Right atrium auricular region (tissue), 2 donors: ENCODE measurements around the gene GRN. TPM values are rescaled to one million over a fixed set of nuclear protein-coding genes. Genes with fewer than 3 reads are reported as not detected.
"Not testable (repeated sequence)": the region's sequence is repeated elsewhere in the genome, so short reads cannot be mapped to it uniquely, and the experiment has no call there.

Experiments used
- DNase-seq: peaks from one replicate; pipeline ENCODE4 v3.0.0-alpha.2; 2019; ENCODE audit warnings: low spot score
- H3K27ac ChIP-seq, 2 donors: fragments of 200-600 bp; sonication (generic); 1 replicate in 1 of 2; 2 replicates in 1 of 2; pipeline ENCODE4 v1.5.1; 2016 to 2019
- H3K27me3 ChIP-seq, 2 donors: fragments of 200-600 bp; sonication (generic); one replicate each; pipeline versions ENCODE4 v1.5.1 to v1.6.0; 2017 to 2019
- H3K36me3 ChIP-seq: fragments of 200-600 bp; sonication (generic); one replicate; pipeline ENCODE4 v1.5.1; 2016
- H3K4me1 ChIP-seq, 2 donors: fragments of 200-600 bp; sonication (generic); one replicate each; pipeline versions ENCODE4 v1.5.1 to v1.6.0; 2017 to 2019
- H3K4me3 ChIP-seq, 2 donors: fragments of 200-600 bp; sonication (generic); 1 replicate in 1 of 2; 2 replicates in 1 of 2; pipeline ENCODE4 v1.5.1; 2017 to 2019; ENCODE audit warnings: mild to moderate bottlenecking in 1 of 2, moderate library complexity in 1 of 2
- H3K9me3 ChIP-seq, 2 donors: fragments of 200-600 bp; sonication (generic); one replicate each; pipeline ENCODE4 v1.5.1; 2019
- total RNA-seq, 2 donors: library from RNA; depleted of rRNA; stranded (reverse); fragments of >200 nt; gene quantifications; one replicate each; pipeline ENCODE4 v1.1.0, GENCODE V29; 2016
- TF ChIP-seq, protein P1 (sequence below), 2 donors: fragments of 200-600 bp; sonication (generic); IDR thresholded peaks; one replicate each; pipeline ENCODE4 v1.5.1; 2019; ENCODE audit warnings: antibody characterized with exemption in 2 of 2

The GRN gene
- total RNA-seq, 2 donors from 2014 or later = 258 to 290 TPM

DNA sequence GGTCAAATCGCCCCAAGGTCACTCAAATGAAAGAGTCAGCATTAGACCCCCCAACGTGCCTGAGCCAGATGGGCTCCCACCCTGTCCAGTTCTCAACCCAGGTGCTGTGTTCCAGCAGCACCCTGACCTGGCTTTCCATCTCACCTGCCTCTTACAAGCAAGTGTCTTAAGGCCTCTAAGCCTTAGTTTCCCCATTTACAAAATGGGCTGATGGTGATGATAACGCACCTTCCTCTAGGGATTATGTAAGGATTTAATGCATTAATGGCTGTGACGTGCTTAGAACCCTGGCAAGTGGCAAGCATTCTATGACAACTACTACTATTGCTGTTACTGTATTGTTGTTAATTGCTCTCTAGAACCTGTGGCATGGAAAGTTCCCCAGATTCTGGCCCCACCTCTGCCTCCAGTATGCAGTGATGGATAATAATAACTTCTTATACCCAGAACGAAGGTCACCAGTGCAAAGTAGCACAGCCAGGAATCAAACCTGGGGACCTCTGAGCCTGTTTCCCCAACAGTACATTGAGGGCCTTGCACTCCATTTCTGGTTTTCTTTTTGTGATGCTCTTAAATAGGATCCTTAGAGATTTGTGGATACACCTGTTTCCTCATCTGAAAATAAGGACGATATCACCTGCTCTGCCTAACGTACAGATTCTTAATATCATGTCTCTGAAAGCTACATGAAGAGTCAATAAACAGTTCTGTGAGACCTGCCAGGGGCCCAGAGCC lies 17.2 kb upstream of the GRN start:
- Histone ChIP-seq H3K36me3 (no peaks in the 10 kb centered on the region), H3K4me1 (peaks cover 0 to 35% of the 10 kb centered on the region in 2 donors), H3K27ac (peak overlapping the region; percentile 92 to 99), H3K9me3 (no peaks in the 10 kb centered on the region), H3K4me3 (no peak overlapping the region), H3K27me3 (no peaks in the 10 kb centered on the region)
- TF ChIP-seq, protein P1, sequence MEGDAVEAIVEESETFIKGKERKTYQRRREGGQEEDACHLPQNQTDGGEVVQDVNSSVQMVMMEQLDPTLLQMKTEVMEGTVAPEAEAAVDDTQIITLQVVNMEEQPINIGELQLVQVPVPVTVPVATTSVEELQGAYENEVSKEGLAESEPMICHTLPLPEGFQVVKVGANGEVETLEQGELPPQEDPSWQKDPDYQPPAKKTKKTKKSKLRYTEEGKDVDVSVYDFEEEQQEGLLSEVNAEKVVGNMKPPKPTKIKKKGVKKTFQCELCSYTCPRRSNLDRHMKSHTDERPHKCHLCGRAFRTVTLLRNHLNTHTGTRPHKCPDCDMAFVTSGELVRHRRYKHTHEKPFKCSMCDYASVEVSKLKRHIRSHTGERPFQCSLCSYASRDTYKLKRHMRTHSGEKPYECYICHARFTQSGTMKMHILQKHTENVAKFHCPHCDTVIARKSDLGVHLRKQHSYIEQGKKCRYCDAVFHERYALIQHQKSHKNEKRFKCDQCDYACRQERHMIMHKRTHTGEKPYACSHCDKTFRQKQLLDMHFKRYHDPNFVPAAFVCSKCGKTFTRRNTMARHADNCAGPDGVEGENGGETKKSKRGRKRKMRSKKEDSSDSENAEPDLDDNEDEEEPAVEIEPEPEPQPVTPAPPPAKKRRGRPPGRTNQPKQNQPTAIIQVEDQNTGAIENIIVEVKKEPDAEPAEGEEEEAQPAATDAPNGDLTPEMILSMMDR (IDR thresholded peaks at IDR 0.05) = no peak
- no peak for DNase-seq

DNA sequence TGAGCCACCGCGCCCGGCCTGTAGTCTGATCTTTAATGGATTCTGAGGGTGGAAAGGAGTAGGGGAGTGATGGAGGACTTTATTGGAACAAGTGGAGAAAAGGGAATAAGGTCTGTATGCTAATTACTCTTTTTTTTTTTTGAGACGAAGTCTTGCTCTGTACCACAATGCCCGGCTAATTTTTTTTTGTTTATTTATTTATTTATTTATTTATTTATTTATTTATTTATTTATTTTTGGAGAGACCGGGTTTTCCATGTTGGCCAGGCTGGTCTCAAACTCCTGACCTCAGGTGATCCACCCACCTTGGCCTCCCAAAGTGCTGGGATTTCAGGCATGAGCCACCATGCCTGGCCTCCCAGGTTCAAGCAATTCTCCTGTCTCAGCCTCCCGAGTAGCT lies 15.6 kb upstream of the GRN start:
- H3K4me3 ChIP-seq, H3K36me3 ChIP-seq, H3K27me3 ChIP-seq, H3K27ac ChIP-seq, H3K9me3 ChIP-seq, DNase-seq: not testable (repeated sequence)
- H3K4me1 ChIP-seq = peaks cover 0 to 22% of the 10 kb centered on the region in 2 donors

DNA sequence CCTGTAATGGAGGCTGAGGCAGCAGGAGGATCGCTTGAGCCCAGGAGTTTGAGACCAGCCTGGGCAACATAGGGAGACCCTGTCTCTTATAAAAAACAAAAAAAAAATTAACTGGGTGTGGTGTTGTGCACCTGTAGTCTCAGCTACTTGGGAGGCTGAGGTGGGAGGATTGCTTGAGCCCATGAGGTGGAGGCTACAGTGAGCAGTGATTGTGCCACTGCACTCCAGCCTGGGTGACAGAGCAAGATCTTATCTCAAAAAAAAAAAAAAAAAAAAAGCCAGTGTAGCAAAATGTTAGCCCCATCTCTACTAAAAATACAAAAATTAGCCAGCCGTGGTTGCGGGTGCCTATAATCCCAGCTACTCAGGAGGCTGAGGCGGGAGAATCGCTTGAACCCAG lies 14.8 kb upstream of the GRN start:
- not testable (repeated sequence) for DNase-seq

DNA sequence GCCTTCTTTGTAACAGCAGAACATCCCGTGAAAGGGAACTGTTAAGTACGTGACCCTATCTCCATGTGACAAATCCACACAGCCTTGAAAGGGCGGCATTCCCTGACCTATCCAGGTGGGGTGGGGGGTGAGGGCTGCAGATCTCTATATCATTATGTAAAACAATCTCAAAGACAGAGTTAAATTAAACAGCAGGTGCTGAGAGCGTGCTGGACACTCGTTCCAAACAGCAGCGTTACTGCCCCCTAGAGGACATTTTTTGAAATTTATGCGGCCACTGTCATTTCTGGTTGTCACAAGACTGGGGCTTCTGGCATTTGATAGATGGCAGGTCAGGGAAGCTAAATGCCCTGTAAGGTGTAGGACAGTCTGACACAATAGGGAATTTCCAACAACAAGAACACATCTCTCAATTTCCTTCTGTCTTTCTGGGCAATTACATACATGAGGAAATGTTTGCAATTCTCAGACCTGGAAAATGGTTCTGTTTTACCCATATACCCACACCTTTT lies 13.8 kb upstream of the GRN start:
- no peak overlapping the region for H3K4me3 ChIP-seq
- peak overlapping the region in 1 of 2 donors; percentile 23 for H3K27ac ChIP-seq
- H3K36me3 ChIP-seq = no peaks in the 10 kb centered on the region
- H3K4me1 ChIP-seq = peaks cover 0 to 14% of the 10 kb centered on the region in 2 donors
- TF ChIP-seq, protein P1 (IDR thresholded peaks at IDR 0.05) = peak; percentile 66 to 92
- peak; percentile 90 for DNase-seq
- H3K27me3 ChIP-seq = no peaks in the 10 kb centered on the region
- no peaks in the 10 kb centered on the region for H3K9me3 ChIP-seq

More for the DNA sequence above, 14.8 kb upstream of the GRN start:
- not testable (repeated sequence) for H3K36me3 ChIP-seq, H3K4me3 ChIP-seq, H3K9me3 ChIP-seq, H3K27me3 ChIP-seq, H3K27ac ChIP-seq
- H3K4me1 ChIP-seq = peaks cover 0 to 22% of the 10 kb centered on the region in 2 donors

DNA sequence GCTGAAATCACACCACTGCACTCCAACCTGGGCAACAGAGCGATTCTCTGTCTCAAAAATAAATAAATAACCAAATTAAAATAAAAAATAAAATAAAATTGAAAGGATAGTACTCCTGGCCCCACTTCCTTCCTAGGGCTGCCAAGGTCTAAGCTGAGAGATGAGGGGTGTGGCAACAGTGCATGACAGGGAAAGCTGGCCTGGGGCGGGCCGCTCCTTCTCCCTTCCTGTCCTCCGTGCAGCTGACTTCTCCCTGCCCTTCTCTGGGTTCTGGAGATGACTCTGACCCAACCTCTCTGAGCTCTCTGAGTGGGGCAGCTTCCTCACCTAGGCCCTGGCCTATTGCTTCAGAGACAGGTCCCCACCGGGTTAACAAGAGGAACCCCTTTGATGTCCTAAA lies 11.7 kb upstream of the GRN start:
- H3K4me3 ChIP-seq = no peak overlapping the region
- H3K27ac ChIP-seq = no peak overlapping the region
- TF ChIP-seq, protein P1 (IDR thresholded peaks at IDR 0.05) = no peak
- no peaks in the 10 kb centered on the region for H3K9me3 ChIP-seq
- H3K27me3 ChIP-seq = no peaks in the 10 kb centered on the region
- H3K36me3 ChIP-seq = no peaks in the 10 kb centered on the region
- peaks cover 0 to 9% of the 10 kb centered on the region in 2 donors for H3K4me1 ChIP-seq
- no peak for DNase-seq

DNA sequence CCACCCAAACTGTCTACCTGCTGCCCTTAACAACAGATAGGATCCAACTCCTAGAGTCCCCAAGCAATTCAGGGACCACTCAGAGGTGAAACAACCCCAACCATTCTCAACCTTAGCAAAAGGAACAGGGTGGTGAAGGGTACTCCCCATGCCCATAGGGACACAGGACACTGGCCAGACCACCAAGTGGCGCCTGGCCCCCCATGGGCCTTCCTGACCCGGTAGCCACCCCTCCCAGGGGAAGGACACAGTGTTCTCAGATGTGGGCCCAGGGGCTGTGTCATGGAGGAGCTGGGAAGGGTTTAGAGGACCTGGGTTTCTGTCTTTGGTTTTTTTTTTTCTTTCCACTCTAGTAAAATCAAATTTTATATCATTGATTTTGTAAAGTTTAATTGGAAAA lies 10.8 kb upstream of the GRN start:
- Histone ChIP-seq H3K9me3 (no peaks in the 10 kb centered on the region), H3K36me3 (no peaks in the 10 kb centered on the region), H3K27me3 (no peaks in the 10 kb centered on the region), H3K4me1 (peaks cover 0 to 9% of the 10 kb centered on the region in 2 donors), H3K27ac (no peak overlapping the region), H3K4me3 (no peak overlapping the region)
- TF ChIP-seq, protein P1 (IDR thresholded peaks at IDR 0.05) = no peak
- DNase-seq = no peak

DNA sequence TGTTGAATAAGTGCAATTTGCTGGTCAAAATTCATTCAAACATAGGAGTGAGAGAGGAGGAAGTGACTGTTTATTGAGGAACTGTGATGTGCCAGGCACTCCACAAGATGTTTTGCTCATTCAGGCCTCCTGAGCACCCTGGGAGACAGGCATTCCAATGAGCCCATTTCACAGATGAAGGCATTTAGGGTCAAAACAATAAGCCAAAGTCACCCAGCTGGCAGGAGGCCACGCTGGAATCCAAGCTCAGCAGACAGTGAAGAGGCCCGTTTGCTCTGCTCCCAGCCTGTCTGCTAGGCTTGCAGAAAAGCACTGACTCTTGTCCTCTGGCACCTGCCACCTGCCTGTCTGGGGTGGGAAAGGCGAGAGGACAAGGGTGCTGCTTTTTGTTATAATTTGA lies 10.4 kb upstream of the GRN start:
- TF ChIP-seq, protein P1 (IDR thresholded peaks at IDR 0.05) = no peak
- no peaks in the 10 kb centered on the region for H3K27me3 ChIP-seq
- no peak overlapping the region for H3K27ac ChIP-seq

More for the DNA sequence above, 10.4 kb upstream of the GRN start:
- H3K4me1 ChIP-seq = peaks cover 0 to 9% of the 10 kb centered on the region in 2 donors
- no peak overlapping the region for H3K4me3 ChIP-seq
- H3K9me3 ChIP-seq = no peaks in the 10 kb centered on the region
- DNase-seq = no peak
- H3K36me3 ChIP-seq = no peaks in the 10 kb centered on the region
